Measurements from ENCODE around the gene MRPL54. TPM values are rescaled to one million over a fixed set of nuclear protein-coding genes. Genes with fewer than 3 reads are reported as not detected.

The MRPL54 gene
- total RNA-seq, 2 experiments from 2014 or later: 47.4 to 50.9 TPM

- Mint-ChIP-seq H3K36me3 (ENCODE audit: low read depth) (peaks cover 3% of the 10 kb centered on the region), H3K4me1 (ENCODE audit: low read depth) (peaks cover 43% of the 10 kb centered on the region), H3K27ac (no peak overlapping the region), H3K9me3 (peaks cover 4% of the 10 kb centered on the region), H3K27me3 (no peaks in the 10 kb centered on the region), H3K4me3 (no peak overlapping the region)
- intact Hi-C loops (cut with micrococcal nuclease): loop anchor here (10.0 kb wide), 1 partner anchor 52 kb away; the partner anchor contains the start of genes APBA3 and MRPL54
- ChIA-PET CTCF (interaction anchor here (1.2 to 3.5 kb wide), 2 partner anchors 32 to 54 kb away, joined by 3 to 18 read pairs; partner anchors contain the start of genes APBA3 and MRPL54), POLR2A (no interaction called here)
- ATAC-seq (no peak), DNase-seq (no peak)
- TF ChIP-seq, protein P1, sequence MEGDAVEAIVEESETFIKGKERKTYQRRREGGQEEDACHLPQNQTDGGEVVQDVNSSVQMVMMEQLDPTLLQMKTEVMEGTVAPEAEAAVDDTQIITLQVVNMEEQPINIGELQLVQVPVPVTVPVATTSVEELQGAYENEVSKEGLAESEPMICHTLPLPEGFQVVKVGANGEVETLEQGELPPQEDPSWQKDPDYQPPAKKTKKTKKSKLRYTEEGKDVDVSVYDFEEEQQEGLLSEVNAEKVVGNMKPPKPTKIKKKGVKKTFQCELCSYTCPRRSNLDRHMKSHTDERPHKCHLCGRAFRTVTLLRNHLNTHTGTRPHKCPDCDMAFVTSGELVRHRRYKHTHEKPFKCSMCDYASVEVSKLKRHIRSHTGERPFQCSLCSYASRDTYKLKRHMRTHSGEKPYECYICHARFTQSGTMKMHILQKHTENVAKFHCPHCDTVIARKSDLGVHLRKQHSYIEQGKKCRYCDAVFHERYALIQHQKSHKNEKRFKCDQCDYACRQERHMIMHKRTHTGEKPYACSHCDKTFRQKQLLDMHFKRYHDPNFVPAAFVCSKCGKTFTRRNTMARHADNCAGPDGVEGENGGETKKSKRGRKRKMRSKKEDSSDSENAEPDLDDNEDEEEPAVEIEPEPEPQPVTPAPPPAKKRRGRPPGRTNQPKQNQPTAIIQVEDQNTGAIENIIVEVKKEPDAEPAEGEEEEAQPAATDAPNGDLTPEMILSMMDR (IDR thresholded peaks at IDR 0.05): no peak
These were observed 54.2 kb downstream of the MRPL54 start for GRCh38 chr19:3816566-3817218.

Other genes starting within 250 kb of the MRPL54 start
- 1 to 10 TPM; 1.6 to 2.4 TPM for gene TEKTIP1, start 223.5 kb upstream of the MRPL54 start, total RNA-seq
- 10 to 100 TPM; 62.4 to 63.5 TPM for gene MFSD12, start 205.1 kb upstream of the MRPL54 start, total RNA-seq
- 10 to 100 TPM; 42.7 to 47.3 TPM for gene HMG20B, start 189.7 kb upstream of the MRPL54 start, total RNA-seq
- gene GIPC3, start 177.2 kb upstream of the MRPL54 start, total RNA-seq: under 1 TPM; 0.09 to 0.14 TPM
- 1 to 10 TPM; 2.7 to 3.0 TPM for gene TBXA2R, start 155.8 kb upstream of the MRPL54 start, total RNA-seq
- gene CACTIN, start 135.9 kb upstream of the MRPL54 start, total RNA-seq: 10 to 100 TPM; 25.9 to 28.5 TPM
- gene PIP5K1C, start 62.2 kb upstream of the MRPL54 start, total RNA-seq: 10 to 100 TPM; 20.4 to 22.2 TPM
- gene TJP3, start 54.3 kb upstream of the MRPL54 start, total RNA-seq: 1 to 10 TPM in 1 of 2 experiments, under 1 TPM in 1; 0.69 to 2.4 TPM
- gene APBA3, start 990 bp upstream of the MRPL54 start, total RNA-seq: 10 to 100 TPM; 28.0 to 29.1 TPM
- not detected for gene RAX2, start 9.5 kb downstream of the MRPL54 start, total RNA-seq
- 10 to 100 TPM; 37.6 to 39.6 TPM for gene MATK, start 23.7 kb downstream of the MRPL54 start, total RNA-seq
- under 1 TPM in 1 of 2 experiments, not detected in 1; 0.23 TPM for gene ZFR2, start 106.4 kb downstream of the MRPL54 start, total RNA-seq
- gene ATCAY, start 118.0 kb downstream of the MRPL54 start, total RNA-seq: not detected
- gene NMRK2, start 170.4 kb downstream of the MRPL54 start, total RNA-seq: not detected
- gene DAPK3, start 208.4 kb downstream of the MRPL54 start, total RNA-seq: 10 to 100 TPM; 27.2 to 27.5 TPM
- 1,000 to 10,000 TPM; 3,533 to 3,625 TPM for gene EEF2, start 222.8 kb downstream of the MRPL54 start, total RNA-seq
- 10 to 100 TPM; 22.2 TPM for gene PIAS4, start 245.1 kb downstream of the MRPL54 start, total RNA-seq

Data from activated CD8-positive, alpha-beta T cell treated with anti-CD3 and anti-CD28 coated beads for 36 hours (primary cell).